NCI-H510A treated with DMSO at 0.1 percent for 48 hours (cell line): Measurements from ENCODE around the gene SNX19.
"Not testable (repeated sequence)": the region's sequence is repeated elsewhere in the genome, so short reads cannot be mapped to it uniquely, and the experiment has no call there.

ENCODE experiments used
- DNase-seq: peaks from one replicate; lab custom pipeline; 2025; lab: John Stamatoyannopoulos, UW

Gene SNX19, protein sequence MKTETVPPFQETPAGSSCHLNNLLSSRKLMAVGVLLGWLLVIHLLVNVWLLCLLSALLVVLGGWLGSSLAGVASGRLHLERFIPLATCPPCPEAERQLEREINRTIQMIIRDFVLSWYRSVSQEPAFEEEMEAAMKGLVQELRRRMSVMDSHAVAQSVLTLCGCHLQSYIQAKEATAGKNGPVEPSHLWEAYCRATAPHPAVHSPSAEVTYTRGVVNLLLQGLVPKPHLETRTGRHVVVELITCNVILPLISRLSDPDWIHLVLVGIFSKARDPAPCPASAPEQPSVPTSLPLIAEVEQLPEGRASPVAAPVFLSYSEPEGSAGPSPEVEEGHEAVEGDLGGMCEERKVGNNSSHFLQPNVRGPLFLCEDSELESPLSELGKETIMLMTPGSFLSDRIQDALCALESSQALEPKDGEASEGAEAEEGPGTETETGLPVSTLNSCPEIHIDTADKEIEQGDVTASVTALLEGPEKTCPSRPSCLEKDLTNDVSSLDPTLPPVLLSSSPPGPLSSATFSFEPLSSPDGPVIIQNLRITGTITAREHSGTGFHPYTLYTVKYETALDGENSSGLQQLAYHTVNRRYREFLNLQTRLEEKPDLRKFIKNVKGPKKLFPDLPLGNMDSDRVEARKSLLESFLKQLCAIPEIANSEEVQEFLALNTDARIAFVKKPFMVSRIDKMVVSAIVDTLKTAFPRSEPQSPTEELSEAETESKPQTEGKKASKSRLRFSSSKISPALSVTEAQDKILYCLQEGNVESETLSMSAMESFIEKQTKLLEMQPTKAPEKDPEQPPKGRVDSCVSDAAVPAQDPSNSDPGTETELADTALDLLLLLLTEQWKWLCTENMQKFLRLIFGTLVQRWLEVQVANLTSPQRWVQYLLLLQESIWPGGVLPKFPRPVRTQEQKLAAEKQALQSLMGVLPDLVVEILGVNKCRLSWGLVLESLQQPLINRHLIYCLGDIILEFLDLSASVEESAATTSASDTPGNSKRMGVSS

GRCh38 chr11:130916238-130916855 is at the start of gene SNX19:
Gene SNX19 (minus strand): TSS chr11:130916479. CDS start chr11:130915939, 540 bp downstream.
- DNase-seq: peak; percentile 10

DNA sequence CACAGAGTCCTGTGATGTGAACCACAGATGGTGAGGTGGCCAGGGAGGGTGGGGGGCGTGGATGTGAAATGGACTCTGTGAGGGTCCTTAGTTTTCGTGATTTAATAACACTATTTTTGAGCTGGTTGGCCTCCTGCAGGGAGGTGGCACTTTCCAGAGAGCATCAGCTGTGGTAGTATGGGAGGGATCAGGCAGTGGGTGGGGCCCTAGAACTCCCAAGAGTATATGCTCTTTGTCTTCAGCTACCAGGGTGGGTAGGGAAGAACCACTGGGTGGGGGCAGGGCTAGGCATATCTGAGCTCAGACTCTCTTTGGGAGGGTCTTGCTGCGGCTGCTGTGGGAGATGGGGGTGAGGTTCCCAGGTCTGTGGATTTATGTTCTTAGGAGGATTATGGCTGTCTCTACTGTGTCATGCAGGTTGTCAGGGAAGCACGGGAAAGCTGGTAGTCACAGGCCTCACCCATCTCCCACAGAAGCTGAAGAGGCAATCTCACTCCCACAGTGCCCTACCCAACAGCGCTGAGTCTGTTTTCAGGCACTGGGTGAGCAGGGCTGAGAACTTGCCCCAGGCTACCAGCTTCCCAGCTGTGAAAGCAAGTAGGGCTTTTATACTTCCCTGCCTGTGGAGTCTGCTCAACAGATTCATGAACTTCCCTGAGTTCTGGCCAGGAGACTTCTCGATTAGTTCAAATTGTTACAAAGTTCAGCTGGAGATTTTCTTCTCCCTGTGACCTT is 47.9 kb upstream of the SNX19 start:
- DNase-seq: no peak

DNA sequence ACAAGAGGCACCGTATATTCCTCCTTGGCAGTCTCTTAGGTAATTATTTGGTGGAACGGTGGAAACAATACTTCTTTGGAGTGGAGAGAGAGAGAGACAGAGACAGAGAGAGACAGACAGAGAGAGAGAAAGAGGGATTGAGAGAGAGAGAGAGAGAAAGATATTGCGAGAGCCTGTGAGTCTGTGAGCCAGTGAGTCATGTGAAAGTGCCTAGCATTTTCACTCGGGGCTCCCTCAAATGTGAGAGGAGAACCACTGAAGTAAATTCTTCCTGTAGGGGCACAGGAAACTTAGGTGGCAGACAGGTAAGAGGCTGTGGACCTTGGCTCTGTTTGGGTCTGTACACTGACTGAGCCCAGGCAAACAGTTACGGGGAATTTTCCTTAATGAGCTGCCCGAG is 31.6 kb upstream of the SNX19 start:
- DNase-seq: no peak

DNA sequence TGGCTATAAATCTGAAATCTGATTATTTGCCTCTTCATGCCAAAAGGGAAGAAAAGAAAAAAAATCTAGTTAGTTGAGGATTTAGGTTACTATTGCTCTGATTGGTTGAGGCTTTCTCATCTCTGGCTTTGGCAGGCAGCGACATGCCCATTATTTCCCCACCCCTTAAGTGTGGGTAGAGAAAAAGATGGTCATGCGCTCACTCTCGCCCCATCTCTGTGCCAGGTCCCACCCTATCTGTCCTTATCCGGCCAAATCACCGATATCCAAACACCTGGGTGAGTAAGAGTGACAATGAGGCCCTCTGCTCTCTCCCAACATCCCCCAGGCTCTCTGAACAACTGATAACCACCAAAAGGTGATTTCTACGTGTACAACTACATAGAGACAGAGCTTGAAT is 31.2 kb upstream of the SNX19 start:
- no peak for DNase-seq

DNA sequence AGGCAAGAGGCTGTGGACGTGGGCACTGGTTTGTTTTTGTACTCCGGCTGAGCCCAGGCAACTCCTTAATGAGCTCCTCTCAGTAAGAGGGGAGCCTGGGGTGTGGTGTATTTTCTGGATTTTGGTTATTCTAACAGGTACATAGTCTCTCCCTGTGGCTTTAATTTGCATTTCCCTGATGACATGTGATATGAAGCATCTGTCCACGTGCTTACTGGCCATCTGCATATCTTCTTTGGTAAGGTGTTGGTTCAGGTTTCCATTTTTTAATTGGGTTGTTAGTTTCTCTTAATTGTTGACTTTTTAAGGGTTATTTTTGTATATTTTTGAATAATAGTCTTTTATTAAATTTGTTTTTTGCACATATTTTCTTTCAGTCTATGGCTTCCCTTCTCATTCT is 30.8 kb upstream of the SNX19 start:
- no peak for DNase-seq

DNA sequence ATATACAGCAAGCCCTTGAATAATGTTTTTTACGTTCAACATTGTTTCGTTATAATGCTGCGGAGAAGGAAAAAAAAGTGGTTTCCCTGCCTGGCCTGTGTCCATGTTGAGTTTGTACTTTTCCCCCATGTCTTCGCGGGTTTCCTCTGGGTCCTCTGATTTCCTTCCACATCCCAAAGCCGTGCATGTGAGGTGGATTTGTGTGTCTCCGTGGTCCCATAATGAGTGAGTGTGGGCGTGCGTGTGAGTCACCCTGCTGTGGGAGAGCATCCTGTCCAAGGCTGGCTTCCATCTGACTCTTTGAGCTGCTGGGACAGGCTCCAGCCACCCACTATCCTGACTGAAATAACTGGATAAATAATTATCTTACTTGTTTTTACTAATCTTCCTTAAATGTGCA is 29.6 kb upstream of the SNX19 start:
- DNase-seq: no peak

DNA sequence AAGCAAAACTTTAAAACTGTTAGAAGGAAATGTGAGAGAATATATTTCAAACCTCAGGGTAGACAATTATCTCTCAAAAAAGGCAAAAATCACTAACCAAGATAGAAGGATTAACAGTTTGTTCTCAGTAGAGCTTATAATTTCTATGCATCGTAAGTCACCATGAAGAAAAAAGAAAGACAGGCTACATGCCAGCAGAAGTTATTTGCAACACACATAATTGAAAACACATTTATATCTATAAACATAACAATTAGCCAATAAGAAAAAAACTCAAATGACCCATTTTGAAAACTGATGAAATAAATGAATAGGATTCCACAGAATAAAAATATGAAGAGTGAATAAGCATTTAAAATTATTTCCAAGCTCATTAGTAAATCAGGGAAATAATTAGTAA is 24.4 kb upstream of the SNX19 start:
- no peak for DNase-seq

DNA sequence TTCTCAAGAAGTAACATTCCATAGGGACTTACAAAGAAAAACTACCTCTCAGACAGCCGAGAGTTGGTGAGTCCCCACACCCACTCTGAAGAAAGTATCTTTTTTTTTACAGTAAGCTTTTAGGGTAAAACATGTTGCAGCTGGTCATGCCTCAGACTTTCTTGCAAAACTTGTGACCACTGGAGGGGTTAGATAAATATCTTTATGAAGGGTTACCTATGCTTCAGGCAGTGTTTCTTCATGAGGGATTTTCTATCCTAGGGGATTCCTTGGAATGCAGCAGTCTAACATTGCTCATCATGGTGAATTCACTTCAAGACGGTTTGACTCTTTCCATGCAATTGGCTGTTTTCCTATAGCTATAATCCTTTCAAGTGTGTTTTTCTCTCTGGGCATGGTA is 20.8 kb upstream of the SNX19 start:
- DNase-seq: no peak

DNA sequence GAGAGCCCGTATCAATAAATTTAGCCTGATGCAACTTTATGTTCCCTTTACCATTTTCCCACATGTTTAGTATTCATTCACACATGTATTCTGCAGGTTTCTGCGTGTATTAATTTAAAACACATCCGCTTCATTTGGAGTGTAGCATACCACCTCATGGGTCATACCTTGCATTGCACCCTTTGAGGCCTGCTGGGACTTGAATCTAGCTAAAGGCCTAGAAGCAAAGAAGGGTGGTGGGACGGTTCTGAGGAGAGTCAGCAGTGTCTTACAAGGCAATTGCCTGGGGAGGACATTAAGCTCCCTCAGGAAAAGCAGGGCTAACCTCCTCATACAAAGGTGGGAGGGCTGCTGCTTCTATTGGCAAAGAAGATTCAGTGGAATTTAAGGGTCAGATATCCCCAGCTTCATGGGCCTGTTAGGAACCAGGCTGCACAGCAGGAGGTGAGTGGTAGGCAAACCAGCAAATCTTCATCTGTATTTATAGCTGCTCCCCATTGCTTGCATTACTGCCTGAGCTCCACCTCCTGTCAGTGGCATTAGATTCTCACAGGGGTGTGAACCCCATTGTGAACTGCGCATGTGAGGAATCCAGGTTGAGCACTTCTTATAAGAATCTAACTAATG is 15.9 kb upstream of the SNX19 start:
- no peak for DNase-seq

DNA sequence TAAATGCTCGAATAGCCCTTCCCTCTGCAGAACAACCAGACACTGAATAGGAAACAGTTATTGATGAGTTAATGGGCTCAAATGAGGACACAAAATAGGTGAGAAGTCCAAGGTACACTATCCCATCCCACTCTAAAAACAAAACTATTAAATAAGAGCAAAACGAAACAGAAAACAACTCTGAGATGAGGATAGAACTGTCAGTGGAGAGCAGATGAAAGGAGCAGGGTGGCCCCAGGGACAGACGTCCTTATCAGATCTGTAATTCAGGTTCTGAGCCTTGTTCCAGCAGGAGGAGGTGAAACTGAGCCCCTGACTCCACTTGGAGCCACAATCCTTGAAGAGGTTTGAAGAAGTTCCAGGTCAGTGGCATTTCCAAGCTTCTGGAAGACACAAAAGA is 8.5 kb upstream of the SNX19 start:
- DNase-seq: no peak

GRCh38 chr11:130920612-130921011 is 4.3 kb upstream of the SNX19 start:
- not testable (repeated sequence) for DNase-seq

DNA sequence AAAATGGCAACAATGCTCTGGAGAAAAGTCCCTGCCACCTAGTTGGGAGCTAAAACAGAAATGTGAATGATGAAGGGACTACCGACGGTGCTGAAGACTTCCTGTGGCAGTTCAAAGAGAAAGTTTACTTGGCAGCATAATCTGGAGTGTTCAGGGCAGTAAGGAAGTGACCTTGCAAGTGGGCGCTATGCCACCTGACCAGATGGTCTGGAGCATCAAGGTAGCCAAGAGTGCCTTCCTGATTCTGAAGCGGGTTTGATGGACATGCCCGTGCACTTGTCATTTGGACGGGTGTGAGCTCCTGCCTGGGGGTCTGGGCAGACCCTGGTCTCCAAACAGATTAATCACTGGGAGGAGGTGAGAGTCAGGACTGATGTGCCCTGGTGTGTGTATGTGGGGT is 1.8 kb upstream of the SNX19 start:
- DNase-seq: no peak

- no peak for DNase-seq
Measured at GRCh38 chr11:130916910-130917309, 631 bp upstream of the SNX19 start.

GRCh38 chr11:130915603-130916237 is 559 bp downstream of the SNX19 start:
- no peak for DNase-seq

DNA sequence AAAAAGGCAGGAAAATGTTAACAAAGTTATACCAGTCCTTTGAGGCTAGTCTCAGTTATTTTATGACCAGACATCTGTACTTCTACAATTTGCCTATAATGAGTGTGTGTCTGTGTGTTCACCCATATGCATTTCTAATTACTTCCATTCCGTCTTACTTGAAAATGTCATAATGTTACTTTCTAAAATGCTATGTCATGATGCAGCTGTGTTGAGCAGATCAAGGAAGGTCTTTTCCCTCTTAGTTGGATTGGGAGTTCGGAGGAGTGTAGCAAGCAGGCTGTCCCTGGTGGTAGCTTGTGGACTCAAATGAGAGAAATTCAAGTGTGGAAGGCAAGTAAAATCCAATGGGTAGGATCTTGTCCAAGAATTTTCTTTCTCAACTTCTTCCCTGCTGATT is 3.0 kb downstream of the SNX19 start:
- no peak for DNase-seq

DNA sequence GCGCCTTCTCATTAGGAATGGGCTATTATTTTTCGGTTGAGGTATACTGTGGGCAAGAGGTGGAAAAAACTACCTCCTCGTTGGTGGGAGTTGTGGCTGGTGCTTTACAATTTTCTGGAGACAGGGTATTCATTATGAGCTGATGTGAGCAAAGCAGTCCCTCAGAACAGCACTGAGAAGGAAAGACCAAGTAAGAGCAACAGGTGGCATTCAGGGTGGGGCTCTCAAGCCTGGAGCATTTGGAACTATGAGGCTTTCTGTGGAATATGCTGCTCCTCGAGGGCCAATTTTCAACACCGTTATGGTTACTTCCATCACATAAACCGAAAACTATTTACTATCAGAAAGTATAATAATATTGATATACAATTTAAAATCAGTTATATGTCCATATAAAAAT is 3.7 kb downstream of the SNX19 start:
- DNase-seq: no peak

- no peak for DNase-seq
Measured at GRCh38 chr11:130911306-130911705, 5.0 kb downstream of the SNX19 start.

DNA sequence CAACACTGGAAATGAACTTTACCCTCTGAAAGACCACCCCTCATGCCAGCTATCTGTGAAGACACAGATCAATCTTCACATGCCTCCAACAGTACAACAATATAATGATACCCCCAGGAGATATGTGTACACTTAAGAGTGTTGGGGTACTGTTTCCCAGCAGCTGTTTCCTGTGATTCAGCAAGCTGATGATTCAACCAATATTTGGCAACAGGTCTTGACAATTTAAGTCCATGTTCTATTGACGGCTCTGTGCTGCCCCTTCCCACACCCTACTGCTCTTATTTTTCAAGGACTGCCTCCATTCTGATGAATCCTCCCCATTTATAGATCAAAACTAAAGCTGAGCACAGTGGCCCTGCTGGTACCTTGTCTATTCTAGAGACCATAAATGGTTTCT is 6.6 kb downstream of the SNX19 start:
- DNase-seq: no peak

- no peak for DNase-seq
Measured at GRCh38 chr11:130908770-130909625, 7.3 kb downstream of the SNX19 start.

DNA sequence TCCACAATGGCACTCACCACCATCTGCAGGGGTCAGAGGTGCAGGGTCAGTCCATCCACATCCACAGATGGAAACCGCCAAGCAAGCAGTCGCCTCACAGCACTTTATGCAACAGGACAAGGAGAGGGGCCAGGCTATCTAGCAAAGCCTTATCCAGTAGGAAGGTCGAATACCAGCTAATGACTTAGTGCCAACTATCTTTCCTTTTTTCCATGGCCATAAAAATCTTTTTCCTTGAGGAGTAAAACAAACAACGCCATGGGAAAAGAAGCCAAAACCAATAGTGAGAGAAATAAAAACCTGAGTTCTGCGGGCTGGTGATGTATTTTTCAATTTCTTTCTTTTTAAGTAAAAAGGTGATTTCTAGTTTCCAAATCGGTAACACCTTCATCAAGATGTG is 8.2 kb downstream of the SNX19 start:
- no peak for DNase-seq
